IPS-18a (cell line): ENCODE results near the gene APBA2.

Experiments used
- H3K27ac ChIP-seq: one replicate; pipeline ENCODE4 v1.5.1; 2013; ENCODE audit warnings: low read length
- H3K27me3 ChIP-seq: one replicate; pipeline ENCODE4 v1.6.1; 2013; ENCODE audit warnings: mild to moderate bottlenecking, low read length; ENCODE audit not compliant: control insufficient read depth, insufficient read depth
- H3K36me3 ChIP-seq: one replicate; pipeline ENCODE4 v1.6.1; 2013; ENCODE audit warnings: low read depth, low read length; ENCODE audit not compliant: control insufficient read depth
- H3K4me1 ChIP-seq: one replicate; pipeline ENCODE4 v1.6.1; 2013; ENCODE audit warnings: low read depth, low read length; ENCODE audit not compliant: control insufficient read depth
- H3K4me3 ChIP-seq: one replicate; pipeline ENCODE4 v1.5.1; 2013; ENCODE audit warnings: low read length
- H3K9ac ChIP-seq: one replicate; pipeline ENCODE4 v1.6.1; 2013; ENCODE audit warnings: mild to moderate bottlenecking, low read length, moderate library complexity
- H3K9me3 ChIP-seq: one replicate; pipeline ENCODE4 v1.6.1; 2013; ENCODE audit warnings: low read depth, low read length; ENCODE audit not compliant: control insufficient read depth

Gene APBA2

DNA sequence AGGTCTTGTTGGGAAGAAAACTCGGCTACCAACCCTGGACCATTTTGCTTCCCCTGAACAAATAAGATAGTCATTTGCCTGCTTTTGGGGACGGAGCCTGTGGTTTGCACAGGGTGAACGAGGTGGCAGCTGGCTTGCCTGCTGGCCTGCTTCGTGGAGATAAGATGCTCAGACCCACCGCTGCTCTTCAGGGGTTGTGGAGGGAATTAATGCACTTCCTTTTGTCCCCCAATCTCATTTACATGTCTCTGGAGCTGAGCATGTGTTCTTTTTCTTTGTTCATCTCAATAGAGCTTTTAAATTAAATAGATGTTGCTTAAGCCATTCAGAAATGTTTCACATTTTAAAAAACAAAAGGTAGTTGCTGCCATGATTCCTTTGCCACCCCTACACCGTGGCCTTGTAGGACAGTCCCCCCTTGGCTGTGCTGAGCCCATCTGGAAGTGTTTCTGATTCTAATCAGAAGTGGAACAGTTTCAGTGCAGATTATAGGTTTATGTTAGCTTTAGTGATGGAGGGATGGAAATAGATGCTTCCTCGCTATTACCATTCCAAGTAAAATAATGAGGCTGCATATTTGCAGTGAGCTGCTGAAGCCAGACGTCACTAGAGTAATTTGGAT is 25.6 kb downstream of the APBA2 start:
- Histone ChIP-seq H3K4me3 (no peak overlapping the region), H3K9ac (no peak overlapping the region), H3K36me3 (no peaks in the 10 kb centered on the region), H3K27me3 (no peaks in the 10 kb centered on the region), H3K9me3 (no peaks in the 10 kb centered on the region), H3K27ac (no peak overlapping the region), H3K4me1 (peaks cover 16% of the 10 kb centered on the region)

DNA sequence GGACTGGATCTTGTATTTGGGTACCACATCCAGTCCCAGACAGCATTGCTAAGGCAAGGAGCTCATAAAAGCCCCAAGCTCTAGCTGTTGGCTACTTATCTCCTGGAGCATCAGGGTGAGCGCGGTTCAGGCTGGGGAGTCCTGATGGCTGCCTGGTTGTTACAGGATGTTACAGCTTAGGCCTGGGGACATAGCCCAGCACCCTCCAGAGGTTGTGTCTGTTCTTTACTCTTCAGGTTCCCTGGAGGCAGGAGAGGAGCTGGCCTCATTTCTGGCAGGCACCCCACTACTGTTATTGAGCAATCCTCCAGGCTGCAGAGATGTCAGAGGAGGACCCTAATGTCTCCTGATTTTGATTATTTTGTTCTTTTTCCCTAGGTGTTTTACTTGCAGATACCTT is 26.6 kb downstream of the APBA2 start:
- Histone ChIP-seq H3K4me1 (peaks cover 16% of the 10 kb centered on the region), H3K9ac (no peak overlapping the region), H3K27me3 (no peaks in the 10 kb centered on the region), H3K9me3 (no peaks in the 10 kb centered on the region), H3K27ac (no peak overlapping the region), H3K4me3 (no peak overlapping the region), H3K36me3 (no peaks in the 10 kb centered on the region)

DNA sequence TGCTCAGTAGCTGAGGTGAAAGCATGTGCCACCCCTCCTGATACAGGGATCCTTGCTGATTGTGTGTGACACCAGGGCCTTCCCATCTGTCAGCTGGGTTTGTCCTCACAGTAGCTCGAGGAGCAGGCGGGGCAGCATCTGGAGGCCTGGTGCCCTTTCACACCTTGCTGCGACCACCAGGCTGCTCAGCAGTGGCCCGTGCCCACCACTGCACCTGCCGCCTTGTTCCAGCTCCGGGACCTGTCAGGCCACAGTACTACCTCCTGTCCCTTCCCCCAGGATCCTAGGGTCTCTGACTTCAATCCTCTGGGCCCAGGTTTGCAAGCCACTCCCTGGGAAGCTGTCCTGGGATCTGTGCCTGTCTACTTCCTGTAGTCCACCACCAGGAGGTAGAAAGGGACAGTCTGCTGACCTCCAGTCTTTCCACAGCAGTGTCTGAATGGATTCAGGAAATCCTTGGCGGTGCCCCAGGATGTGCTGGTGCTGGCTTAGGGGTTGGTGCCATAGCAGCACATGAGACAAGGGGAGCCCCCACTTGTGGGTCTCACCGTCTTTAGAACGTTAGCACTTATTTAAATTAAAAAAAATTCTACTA is 27.5 kb downstream of the APBA2 start:
- Histone ChIP-seq H3K4me1 (peaks cover 23% of the 10 kb centered on the region), H3K9me3 (no peaks in the 10 kb centered on the region), H3K4me3 (no peak overlapping the region), H3K9ac (no peak overlapping the region), H3K27ac (no peak overlapping the region), H3K36me3 (no peaks in the 10 kb centered on the region), H3K27me3 (no peaks in the 10 kb centered on the region)

- Histone ChIP-seq H3K27ac (no peak overlapping the region), H3K9me3 (no peaks in the 10 kb centered on the region), H3K4me3 (no peak overlapping the region), H3K27me3 (no peaks in the 10 kb centered on the region), H3K4me1 (peaks cover 23% of the 10 kb centered on the region), H3K9ac (no peak overlapping the region), H3K36me3 (no peaks in the 10 kb centered on the region)
These were observed 28.3 kb downstream of the APBA2 start for GRCh38 chr15:28914046-28914445.

DNA sequence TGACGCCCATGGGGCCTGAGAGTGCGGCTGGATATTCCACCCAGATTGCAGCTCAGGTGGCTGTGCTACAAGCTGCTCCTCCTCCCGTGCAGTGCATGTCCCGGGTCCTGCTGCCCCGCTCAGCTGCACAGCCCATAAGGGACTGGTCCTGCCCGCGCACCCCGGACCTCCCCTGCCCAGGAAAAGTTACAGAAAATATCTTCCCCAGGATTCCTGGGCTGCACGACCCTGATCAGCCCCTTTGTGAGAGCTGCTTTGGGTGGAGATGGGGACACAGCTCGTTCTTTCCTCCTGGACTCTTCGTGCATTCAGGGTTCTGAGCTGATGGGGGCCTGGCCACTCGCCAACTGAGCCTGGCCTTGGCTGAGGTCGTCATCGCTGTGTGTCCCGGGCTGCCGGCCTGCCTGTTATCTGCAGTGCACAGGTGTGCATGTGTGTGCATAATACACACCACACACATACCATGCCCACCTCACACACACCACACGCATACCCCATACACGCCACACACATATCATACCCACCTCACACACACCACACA is 28.8 kb downstream of the APBA2 start:
- no peak overlapping the region for H3K9ac ChIP-seq
- no peaks in the 10 kb centered on the region for H3K36me3 ChIP-seq
- H3K4me1 ChIP-seq, result peaks cover 23% of the 10 kb centered on the region
- H3K27me3 ChIP-seq, result no peaks in the 10 kb centered on the region
- no peak overlapping the region for H3K27ac ChIP-seq
- H3K9me3 ChIP-seq, result no peaks in the 10 kb centered on the region
- no peak overlapping the region for H3K4me3 ChIP-seq

DNA sequence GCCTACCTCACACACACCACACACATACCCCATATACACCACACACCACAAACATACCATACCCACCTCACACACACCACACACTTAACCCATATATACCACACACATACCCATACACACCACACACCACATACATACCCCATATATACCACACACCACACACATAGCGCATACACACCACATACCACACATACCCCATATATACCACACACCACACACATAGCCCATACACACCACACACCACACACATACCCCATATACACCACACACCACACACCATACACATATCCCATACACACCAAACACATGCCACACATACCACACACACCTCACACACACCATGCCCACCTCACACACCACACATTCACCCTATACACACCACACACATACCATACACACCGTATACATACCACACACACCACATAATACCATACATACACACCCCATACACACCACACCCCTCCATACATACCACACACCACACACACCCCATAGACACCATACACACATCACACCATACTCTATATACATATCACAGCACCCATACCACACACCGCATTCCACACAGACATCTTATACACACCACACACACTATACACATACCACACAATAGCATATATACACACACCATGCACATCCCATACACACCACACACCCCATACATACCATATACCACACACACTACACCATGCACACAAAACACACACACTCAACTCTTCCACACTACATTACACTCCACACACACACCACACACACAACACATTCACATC is 29.5 kb downstream of the APBA2 start:
- Histone ChIP-seq H3K36me3 (no peaks in the 10 kb centered on the region), H3K9me3 (no peaks in the 10 kb centered on the region), H3K27me3 (no peaks in the 10 kb centered on the region), H3K4me3 (no peak overlapping the region), H3K4me1 (peaks cover 23% of the 10 kb centered on the region), H3K9ac (no peak overlapping the region), H3K27ac (no peak overlapping the region)

- Histone ChIP-seq H3K9ac (no peak overlapping the region), H3K36me3 (no peaks in the 10 kb centered on the region), H3K4me3 (no peak overlapping the region), H3K9me3 (no peaks in the 10 kb centered on the region), H3K4me1 (peaks cover 22% of the 10 kb centered on the region), H3K27ac (no peak overlapping the region), H3K27me3 (no peaks in the 10 kb centered on the region)
These were observed 30.2 kb downstream of the APBA2 start for GRCh38 chr15:28915935-28916334.

GRCh38 chr15:28917791-28918140 is 32.0 kb downstream of the APBA2 start:
- H3K9me3 ChIP-seq, result no peaks in the 10 kb centered on the region
- H3K4me3 ChIP-seq, result no peak overlapping the region
- H3K9ac ChIP-seq, result no peak overlapping the region

GRCh38 chr15:28918141-28918983 is 32.6 kb downstream of the APBA2 start:
- Histone ChIP-seq H3K4me1 (peaks cover 6% of the 10 kb centered on the region), H3K27me3 (no peaks in the 10 kb centered on the region), H3K9ac (no peak overlapping the region), H3K4me3 (no peak overlapping the region), H3K9me3 (no peaks in the 10 kb centered on the region), H3K27ac (no peak overlapping the region), H3K36me3 (peaks cover 4% of the 10 kb centered on the region)

More at GRCh38 chr15:28917791-28918140, 32.0 kb downstream of the APBA2 start:
- peaks cover 8% of the 10 kb centered on the region for H3K4me1 ChIP-seq
- no peaks in the 10 kb centered on the region for H3K27me3 ChIP-seq
- peaks cover 4% of the 10 kb centered on the region for H3K36me3 ChIP-seq
- H3K27ac ChIP-seq, result no peak overlapping the region

- H3K27me3 ChIP-seq, result no peaks in the 10 kb centered on the region
- H3K4me3 ChIP-seq, result no peak overlapping the region
- H3K36me3 ChIP-seq, result peaks cover 4% of the 10 kb centered on the region
- H3K27ac ChIP-seq, result no peak overlapping the region
- H3K9ac ChIP-seq, result no peak overlapping the region
- H3K9me3 ChIP-seq, result no peaks in the 10 kb centered on the region
- peaks cover 6% of the 10 kb centered on the region for H3K4me1 ChIP-seq
These were observed 33.4 kb downstream of the APBA2 start for GRCh38 chr15:28919201-28919635.
